WTC11 (cell line): ENCODE measurements around the gene TOGARAM2.

Source experiments
- CREB1 ChIP-seq: sonication (generic); formaldehyde crosslinking; IDR thresholded peaks from 2 replicates; pipeline ENCODE4 v1.8.0; 2023; ENCODE audit warnings: mild to moderate bottlenecking, missing genetic modification reagents
- ESRRA ChIP-seq: sonication (generic); formaldehyde crosslinking; IDR thresholded peaks from 2 replicates; pipeline ENCODE4 v1.8.1; 2022; ENCODE audit warnings: mild to moderate bottlenecking, missing genetic modification reagents, borderline replicate concordance
- FOXJ3 ChIP-seq: sonication (generic); formaldehyde crosslinking; IDR thresholded peaks from 2 replicates; pipeline ENCODE4 v1.9.0; 2021; ENCODE audit warnings: missing genetic modification reagents, mild to moderate bottlenecking, borderline replicate concordance
- RELA ChIP-seq: sonication (generic); formaldehyde crosslinking; IDR thresholded peaks from 2 replicates; pipeline ENCODE4 v1.8.1; 2022; ENCODE audit warnings: missing genetic modification reagents, mild to moderate bottlenecking, borderline replicate concordance
- TF ChIP-seq, protein P1 (sequence below): fragments of 200-600 bp; IDR thresholded peaks from 2 replicates; pipeline ENCODE4 v1.8.0; 2022; ENCODE audit warnings: antibody characterized with exemption
- TF ChIP-seq, protein P2 (sequence below): sonication (generic); formaldehyde crosslinking; IDR thresholded peaks from 2 replicates; pipeline ENCODE4 v1.8.0; 2022; ENCODE audit warnings: mild to moderate bottlenecking, missing genetic modification reagents
- TF ChIP-seq, protein P3 (sequence below): sonication (generic); formaldehyde crosslinking; IDR thresholded peaks from 2 replicates; pipeline ENCODE4 v1.8.1; 2022; ENCODE audit warnings: low read depth, mild to moderate bottlenecking, moderate library complexity, missing genetic modification reagents, borderline replicate concordance
- TF ChIP-seq, protein P4 (sequence below): sonication (generic); formaldehyde crosslinking; IDR thresholded peaks from 2 replicates; pipeline ENCODE4 v1.8.1; 2023; ENCODE audit warnings: mild to moderate bottlenecking, missing genetic modification reagents
- TF ChIP-seq, protein P5 (sequence below): sonication (generic); formaldehyde crosslinking; IDR thresholded peaks from 2 replicates; pipeline ENCODE4 v1.8.0; 2023; ENCODE audit warnings: mild to moderate bottlenecking, missing genetic modification reagents

DNA sequence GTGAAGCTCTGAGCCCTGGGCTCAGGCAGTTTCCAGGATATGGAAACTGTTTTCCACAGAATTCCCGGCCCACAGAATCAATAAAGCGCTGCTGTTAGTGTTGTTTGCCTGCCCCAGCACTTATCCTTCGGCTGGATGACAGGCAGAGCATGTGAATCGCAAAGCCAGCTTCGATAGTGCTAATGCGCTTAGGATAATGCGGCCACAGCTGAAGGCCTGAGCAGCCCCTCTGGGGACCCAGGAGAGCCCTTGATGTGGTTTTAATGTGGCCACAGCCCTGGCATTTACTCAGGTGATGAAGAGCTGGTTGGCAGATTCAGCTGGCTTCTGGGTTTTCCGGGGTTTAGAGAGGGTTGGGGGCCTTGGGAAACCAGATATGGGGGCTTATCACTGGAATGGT, 69.5 kb downstream of the TOGARAM2 start:
- TF ChIP-seq, protein P1, sequence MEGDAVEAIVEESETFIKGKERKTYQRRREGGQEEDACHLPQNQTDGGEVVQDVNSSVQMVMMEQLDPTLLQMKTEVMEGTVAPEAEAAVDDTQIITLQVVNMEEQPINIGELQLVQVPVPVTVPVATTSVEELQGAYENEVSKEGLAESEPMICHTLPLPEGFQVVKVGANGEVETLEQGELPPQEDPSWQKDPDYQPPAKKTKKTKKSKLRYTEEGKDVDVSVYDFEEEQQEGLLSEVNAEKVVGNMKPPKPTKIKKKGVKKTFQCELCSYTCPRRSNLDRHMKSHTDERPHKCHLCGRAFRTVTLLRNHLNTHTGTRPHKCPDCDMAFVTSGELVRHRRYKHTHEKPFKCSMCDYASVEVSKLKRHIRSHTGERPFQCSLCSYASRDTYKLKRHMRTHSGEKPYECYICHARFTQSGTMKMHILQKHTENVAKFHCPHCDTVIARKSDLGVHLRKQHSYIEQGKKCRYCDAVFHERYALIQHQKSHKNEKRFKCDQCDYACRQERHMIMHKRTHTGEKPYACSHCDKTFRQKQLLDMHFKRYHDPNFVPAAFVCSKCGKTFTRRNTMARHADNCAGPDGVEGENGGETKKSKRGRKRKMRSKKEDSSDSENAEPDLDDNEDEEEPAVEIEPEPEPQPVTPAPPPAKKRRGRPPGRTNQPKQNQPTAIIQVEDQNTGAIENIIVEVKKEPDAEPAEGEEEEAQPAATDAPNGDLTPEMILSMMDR = no peak
- TF ChIP-seq CREB1 = no peak
- TF ChIP-seq RELA (CRISPR knock-in tag) = no peak
- no peak for TF ChIP-seq ESRRA
- TF ChIP-seq, protein P2, sequence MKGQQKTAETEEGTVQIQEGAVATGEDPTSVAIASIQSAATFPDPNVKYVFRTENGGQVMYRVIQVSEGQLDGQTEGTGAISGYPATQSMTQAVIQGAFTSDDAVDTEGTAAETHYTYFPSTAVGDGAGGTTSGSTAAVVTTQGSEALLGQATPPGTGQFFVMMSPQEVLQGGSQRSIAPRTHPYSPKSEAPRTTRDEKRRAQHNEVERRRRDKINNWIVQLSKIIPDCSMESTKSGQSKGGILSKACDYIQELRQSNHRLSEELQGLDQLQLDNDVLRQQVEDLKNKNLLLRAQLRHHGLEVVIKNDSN = no peak
- TF ChIP-seq, protein P3, sequence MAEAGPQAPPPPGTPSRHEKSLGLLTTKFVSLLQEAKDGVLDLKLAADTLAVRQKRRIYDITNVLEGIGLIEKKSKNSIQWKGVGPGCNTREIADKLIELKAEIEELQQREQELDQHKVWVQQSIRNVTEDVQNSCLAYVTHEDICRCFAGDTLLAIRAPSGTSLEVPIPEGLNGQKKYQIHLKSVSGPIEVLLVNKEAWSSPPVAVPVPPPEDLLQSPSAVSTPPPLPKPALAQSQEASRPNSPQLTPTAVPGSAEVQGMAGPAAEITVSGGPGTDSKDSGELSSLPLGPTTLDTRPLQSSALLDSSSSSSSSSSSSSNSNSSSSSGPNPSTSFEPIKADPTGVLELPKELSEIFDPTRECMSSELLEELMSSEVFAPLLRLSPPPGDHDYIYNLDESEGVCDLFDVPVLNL = no peak
- TF ChIP-seq, protein P4, sequence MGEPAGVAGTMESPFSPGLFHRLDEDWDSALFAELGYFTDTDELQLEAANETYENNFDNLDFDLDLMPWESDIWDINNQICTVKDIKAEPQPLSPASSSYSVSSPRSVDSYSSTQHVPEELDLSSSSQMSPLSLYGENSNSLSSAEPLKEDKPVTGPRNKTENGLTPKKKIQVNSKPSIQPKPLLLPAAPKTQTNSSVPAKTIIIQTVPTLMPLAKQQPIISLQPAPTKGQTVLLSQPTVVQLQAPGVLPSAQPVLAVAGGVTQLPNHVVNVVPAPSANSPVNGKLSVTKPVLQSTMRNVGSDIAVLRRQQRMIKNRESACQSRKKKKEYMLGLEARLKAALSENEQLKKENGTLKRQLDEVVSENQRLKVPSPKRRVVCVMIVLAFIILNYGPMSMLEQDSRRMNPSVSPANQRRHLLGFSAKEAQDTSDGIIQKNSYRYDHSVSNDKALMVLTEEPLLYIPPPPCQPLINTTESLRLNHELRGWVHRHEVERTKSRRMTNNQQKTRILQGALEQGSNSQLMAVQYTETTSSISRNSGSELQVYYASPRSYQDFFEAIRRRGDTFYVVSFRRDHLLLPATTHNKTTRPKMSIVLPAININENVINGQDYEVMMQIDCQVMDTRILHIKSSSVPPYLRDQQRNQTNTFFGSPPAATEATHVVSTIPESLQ = no peak
- no peak for TF ChIP-seq FOXJ3 (CRISPR knock-in tag)
- TF ChIP-seq, protein P5, sequence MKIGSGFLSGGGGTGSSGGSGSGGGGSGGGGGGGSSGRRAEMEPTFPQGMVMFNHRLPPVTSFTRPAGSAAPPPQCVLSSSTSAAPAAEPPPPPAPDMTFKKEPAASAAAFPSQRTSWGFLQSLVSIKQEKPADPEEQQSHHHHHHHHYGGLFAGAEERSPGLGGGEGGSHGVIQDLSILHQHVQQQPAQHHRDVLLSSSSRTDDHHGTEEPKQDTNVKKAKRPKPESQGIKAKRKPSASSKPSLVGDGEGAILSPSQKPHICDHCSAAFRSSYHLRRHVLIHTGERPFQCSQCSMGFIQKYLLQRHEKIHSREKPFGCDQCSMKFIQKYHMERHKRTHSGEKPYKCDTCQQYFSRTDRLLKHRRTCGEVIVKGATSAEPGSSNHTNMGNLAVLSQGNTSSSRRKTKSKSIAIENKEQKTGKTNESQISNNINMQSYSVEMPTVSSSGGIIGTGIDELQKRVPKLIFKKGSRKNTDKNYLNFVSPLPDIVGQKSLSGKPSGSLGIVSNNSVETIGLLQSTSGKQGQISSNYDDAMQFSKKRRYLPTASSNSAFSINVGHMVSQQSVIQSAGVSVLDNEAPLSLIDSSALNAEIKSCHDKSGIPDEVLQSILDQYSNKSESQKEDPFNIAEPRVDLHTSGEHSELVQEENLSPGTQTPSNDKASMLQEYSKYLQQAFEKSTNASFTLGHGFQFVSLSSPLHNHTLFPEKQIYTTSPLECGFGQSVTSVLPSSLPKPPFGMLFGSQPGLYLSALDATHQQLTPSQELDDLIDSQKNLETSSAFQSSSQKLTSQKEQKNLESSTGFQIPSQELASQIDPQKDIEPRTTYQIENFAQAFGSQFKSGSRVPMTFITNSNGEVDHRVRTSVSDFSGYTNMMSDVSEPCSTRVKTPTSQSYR = no peak
